ENCODE data around the gene ZNF827. TPM values are rescaled to one million over a fixed set of nuclear protein-coding genes. Genes with fewer than 3 reads are reported as not detected.

The ZNF827 gene
- polyA plus RNA-seq, 1 donor (not counting 4 experiments of a cell fraction or from before 2014, with no cell fraction given) = 4.7 TPM

DNA sequence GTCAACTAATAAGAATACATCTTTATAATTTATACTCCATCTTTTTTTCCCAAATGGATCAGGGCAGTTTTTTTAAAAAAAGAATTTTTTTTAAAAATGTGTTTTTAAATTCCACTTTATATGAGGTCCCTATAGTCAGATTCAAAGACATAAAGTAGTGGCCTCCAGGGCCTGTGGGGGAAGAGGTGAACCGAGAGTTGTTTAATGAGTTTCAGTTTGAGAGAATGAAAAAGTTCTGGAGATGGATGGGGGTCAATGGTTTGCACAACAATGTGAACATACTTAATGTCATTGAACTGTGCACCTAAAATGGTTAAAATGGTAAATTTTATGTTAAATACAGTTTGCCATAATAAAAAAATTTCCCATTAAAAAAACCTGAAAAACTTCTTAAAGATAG, 53.8 kb downstream of the ZNF827 start:
- Histone ChIP-seq H3K79me2 (ENCODE audit: control insufficient read depth, insufficient read depth, low read length) (no peaks in the 10 kb centered on the region), H3K4me3 (ENCODE audit: control insufficient read depth in 2 of 3, extremely low read depth in 1 of 3, insufficient read depth in 2 of 3, low read depth in 1 of 3, low read length in 3 of 3) (no peak overlapping the region), H2AFZ (ENCODE audit: control insufficient read depth, low read length) (no peak overlapping the region), H3K9me1 (ENCODE audit: control insufficient read depth, extremely low read depth, insufficient read depth, low read length) (no peaks in the 10 kb centered on the region), H3K27me3 (ENCODE audit: control insufficient read depth, extremely low read depth, insufficient read depth, low read length) (no peaks in the 10 kb centered on the region), H3K4me1 (ENCODE audit: control insufficient read depth, extremely low read depth, insufficient read depth, low read length) (peaks cover 24% of the 10 kb centered on the region), H3K4me2 (ENCODE audit: control insufficient read depth, extremely low read depth, insufficient read depth, low read depth, low read length) (no peak overlapping the region), H3K27ac (ENCODE audit: control insufficient read depth, insufficient read depth, low read length) (no peak overlapping the region), H3K36me3 (ENCODE audit: control insufficient read depth in 2 of 2, extremely low read depth in 1 of 2, insufficient read depth in 2 of 2, low read length in 2 of 2) (peaks cover 5 to 8% of the 10 kb centered on the region in 2 experiments), H3K9ac (ENCODE audit: control insufficient read depth, extremely low read depth, insufficient read depth, low read length) (no peak overlapping the region), H4K20me1 (ENCODE audit: control insufficient read depth, extremely low read depth, insufficient read depth, low read length) (no peaks in the 10 kb centered on the region), H3K9me3 (ENCODE audit: control insufficient read depth, low read depth, low read length) (no peaks in the 10 kb centered on the region)
- DNase-seq (ENCODE audit: low read depth, low spot score) (no peak), FAIRE-seq (no peak)
- dilution Hi-C loops (cut with MboI; ENCODE audit: extremely low pct_ligation_motif_present, low sequenced_read_pairs) = no loop called here
- no peak for TF ChIP-seq EZH2 (IDR thresholded peaks at IDR 0.05; ENCODE audit: low read length)
- TF ChIP-seq, protein P1, sequence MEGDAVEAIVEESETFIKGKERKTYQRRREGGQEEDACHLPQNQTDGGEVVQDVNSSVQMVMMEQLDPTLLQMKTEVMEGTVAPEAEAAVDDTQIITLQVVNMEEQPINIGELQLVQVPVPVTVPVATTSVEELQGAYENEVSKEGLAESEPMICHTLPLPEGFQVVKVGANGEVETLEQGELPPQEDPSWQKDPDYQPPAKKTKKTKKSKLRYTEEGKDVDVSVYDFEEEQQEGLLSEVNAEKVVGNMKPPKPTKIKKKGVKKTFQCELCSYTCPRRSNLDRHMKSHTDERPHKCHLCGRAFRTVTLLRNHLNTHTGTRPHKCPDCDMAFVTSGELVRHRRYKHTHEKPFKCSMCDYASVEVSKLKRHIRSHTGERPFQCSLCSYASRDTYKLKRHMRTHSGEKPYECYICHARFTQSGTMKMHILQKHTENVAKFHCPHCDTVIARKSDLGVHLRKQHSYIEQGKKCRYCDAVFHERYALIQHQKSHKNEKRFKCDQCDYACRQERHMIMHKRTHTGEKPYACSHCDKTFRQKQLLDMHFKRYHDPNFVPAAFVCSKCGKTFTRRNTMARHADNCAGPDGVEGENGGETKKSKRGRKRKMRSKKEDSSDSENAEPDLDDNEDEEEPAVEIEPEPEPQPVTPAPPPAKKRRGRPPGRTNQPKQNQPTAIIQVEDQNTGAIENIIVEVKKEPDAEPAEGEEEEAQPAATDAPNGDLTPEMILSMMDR (optimal IDR thresholded peaks at IDR 0.05 in 1 of 3, IDR thresholded peaks at IDR 0.05 in 1 of 3, conservative IDR thresholded peaks at IDR 0.05 in 1 of 3; ENCODE audit: extremely low read depth in 1 of 3, insufficient read depth in 2 of 3, low read length in 3 of 3) = no peak

DNA sequence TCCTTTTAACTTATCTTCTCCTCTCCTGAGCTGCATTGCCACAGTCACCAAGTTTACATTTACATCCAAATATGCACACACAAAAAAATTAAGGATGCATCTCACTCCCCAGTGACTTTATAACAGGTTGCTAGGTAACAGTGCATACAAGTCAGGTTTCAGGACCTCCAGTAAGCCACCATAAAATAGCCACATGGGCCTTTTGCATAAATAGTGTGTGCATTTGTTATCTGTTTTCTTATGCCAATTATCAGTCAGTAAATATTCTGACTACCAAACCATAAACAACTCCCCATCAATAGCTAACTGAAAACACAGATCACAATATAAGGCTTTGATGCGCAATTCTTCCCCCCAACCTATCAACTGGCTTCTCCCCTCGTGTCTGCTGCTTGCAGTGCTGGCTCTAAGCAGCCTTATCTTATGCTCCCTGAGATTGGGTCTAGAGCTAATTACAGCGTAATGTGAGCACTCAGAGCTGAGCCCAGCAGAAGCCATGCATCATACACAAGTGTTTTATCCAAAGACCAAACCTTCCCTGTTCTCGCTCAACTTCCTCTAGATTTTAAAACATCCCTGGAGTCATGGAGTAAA, 55.4 kb downstream of the ZNF827 start:
- H3K27me3 ChIP-seq (ENCODE audit: control insufficient read depth, extremely low read depth, insufficient read depth, low read length) = no peaks in the 10 kb centered on the region
- TF ChIP-seq, protein P1 (optimal IDR thresholded peaks at IDR 0.05 in 1 of 3, IDR thresholded peaks at IDR 0.05 in 1 of 3, conservative IDR thresholded peaks at IDR 0.05 in 1 of 3; ENCODE audit: extremely low read depth in 1 of 3, insufficient read depth in 2 of 3, low read length in 3 of 3) = no peak
- no peak for TF ChIP-seq EZH2 (IDR thresholded peaks at IDR 0.05; ENCODE audit: low read length)
- H3K9ac ChIP-seq (ENCODE audit: control insufficient read depth, extremely low read depth, insufficient read depth, low read length) = no peak overlapping the region
- dilution Hi-C loops (cut with MboI; ENCODE audit: extremely low pct_ligation_motif_present, low sequenced_read_pairs) = no loop called here
- no peak for DNase-seq (ENCODE audit: low read depth, low spot score)
- no peaks in the 10 kb centered on the region for H3K9me3 ChIP-seq (ENCODE audit: control insufficient read depth, low read depth, low read length)
- H3K9me1 ChIP-seq (ENCODE audit: control insufficient read depth, extremely low read depth, insufficient read depth, low read length) = no peaks in the 10 kb centered on the region
- no peaks in the 10 kb centered on the region for H3K79me2 ChIP-seq (ENCODE audit: control insufficient read depth, insufficient read depth, low read length)
- H4K20me1 ChIP-seq (ENCODE audit: control insufficient read depth, extremely low read depth, insufficient read depth, low read length) = no peaks in the 10 kb centered on the region
- no peak overlapping the region for H3K4me2 ChIP-seq (ENCODE audit: control insufficient read depth, extremely low read depth, insufficient read depth, low read depth, low read length)
- peaks cover 34% of the 10 kb centered on the region for H3K4me1 ChIP-seq (ENCODE audit: control insufficient read depth, extremely low read depth, insufficient read depth, low read length)
- no peak for FAIRE-seq
- peaks cover 5 to 7% of the 10 kb centered on the region in 2 experiments for H3K36me3 ChIP-seq (ENCODE audit: control insufficient read depth in 2 of 2, extremely low read depth in 1 of 2, insufficient read depth in 2 of 2, low read length in 2 of 2)
- H3K4me3 ChIP-seq (ENCODE audit: control insufficient read depth in 2 of 3, extremely low read depth in 1 of 3, insufficient read depth in 2 of 3, low read depth in 1 of 3, low read length in 3 of 3) = no peak overlapping the region
- H3K27ac ChIP-seq (ENCODE audit: control insufficient read depth, insufficient read depth, low read length) = no peak overlapping the region
- H2AFZ ChIP-seq (ENCODE audit: control insufficient read depth, low read length) = no peak overlapping the region
